Ramos (cell line): ENCODE data around the gene PDCD11.

Experiments
- in situ Hi-C: fragments of 300-500 bp; cut with MboI; formaldehyde crosslinking; loops from one replicate; pipeline ENCODE4 v1.14.3; 2022; ENCODE audit warnings: low sequenced_read_pairs; ENCODE audit not compliant: unreplicated experiment

PDCD11 gene

GRCh38 chr10:103469201-103469600 lies 72.8 kb downstream of the PDCD11 start:
- in situ Hi-C loops, result no loop called here

DNA sequence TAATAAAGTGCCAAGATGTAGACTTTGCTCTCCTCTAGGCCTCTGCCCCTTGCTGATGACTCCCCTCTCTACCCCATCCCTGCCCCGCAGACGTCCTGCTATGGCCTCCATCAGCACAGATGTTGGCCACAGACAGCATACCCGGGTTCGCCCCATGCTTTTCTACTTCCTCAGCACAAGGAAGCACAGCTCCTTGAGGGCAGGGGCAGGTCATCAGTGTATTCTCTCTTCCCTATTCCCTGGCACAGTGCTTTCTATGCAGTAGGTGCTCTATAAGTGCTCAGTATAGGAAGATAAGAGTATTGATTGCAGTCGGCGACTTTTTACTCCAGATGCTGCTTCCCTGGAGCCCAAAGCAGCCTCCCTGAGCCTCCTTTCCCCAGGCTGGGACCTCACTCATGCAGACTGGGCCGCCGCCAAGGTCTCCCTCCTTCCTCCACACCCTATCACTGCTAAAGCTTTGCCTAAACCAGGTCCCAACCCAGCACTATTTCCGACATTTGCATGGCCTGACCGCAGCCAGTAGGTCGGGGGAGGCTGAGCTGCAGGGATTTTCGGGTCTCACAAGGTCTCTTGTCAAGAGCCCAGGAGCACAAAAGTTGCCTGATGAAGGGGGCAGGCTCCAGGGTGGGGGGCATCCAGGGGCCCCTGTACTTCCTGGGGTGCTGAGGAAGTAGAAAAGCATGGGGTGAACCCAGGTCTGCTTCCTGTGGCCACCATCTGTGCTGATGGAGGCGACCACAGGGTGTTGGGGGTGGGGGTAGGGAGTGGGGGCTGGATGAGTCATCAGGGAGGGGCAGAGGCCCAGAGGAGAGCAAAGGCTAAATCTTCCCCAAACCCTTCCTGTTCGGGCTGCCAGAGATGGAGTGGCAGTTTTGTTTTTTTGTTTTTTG lies 74.6 kb downstream of the PDCD11 start:
- in situ Hi-C loops, result no loop called here

- in situ Hi-C loops, result no loop called here
Measured at GRCh38 chr10:103472005-103472404, 75.6 kb downstream of the PDCD11 start.

DNA sequence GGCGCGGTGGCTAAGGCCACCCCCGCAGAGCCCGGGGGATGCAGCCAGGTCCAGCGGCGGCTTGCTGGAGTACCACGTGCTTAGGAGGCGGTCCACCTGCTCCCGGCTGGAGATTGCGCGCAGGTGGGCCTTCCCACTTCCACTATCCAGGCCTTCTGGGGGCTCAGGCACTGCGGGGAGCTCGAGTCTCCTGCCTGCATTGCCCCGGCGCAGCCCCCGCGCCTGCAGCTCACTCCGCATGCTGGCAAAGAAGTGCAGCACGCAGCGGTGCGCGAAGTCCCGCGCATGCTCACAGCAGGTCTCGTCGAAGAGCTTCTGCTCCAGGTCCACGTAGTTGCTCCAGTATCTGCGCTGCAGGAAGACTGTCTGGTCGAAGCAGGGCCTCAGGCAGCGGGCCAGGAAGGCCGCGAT lies 76.8 kb downstream of the PDCD11 start:
- in situ Hi-C loops, result no loop called here

DNA sequence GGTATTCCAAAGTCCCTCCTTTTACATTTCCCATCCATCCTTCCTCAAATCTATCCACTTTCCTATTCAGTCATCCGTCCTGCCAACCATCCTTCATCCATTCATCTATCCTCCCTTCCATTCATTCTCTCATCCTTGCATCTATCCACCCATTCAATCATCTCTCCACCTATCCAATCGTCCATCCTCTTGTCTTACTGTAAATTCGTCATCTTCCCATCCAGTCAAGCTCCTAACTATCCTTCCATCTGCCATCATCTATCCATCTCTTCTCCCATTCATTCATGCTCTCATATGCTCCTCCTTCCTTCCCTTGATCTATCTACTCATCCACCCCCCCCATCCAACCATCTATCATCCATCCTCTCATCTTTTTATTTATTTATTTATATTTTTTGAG lies 77.7 kb downstream of the PDCD11 start:
- in situ Hi-C loops, result no loop called here

DNA sequence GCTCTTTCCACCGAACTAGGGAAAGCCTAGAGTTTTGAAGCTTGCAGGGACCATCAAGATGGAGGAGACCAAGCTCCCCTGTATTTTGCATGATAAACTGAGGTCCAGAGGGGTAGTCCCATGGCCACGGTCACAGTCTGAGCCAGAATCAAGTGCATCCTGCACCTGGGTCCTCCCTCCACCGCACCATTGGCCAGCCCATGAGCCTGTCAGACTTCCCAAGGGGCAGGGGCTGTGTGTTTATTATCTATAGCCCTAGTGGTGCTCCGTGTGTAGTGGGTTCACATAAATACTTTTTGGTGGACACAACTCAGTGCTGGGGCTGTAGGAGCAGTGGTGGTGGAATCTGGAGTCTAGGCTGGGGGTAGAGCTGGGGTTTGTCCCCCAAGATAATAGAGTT lies 79.0 kb downstream of the PDCD11 start:
- in situ Hi-C loops, result loop anchor here (5.0 to 25.0 kb wide), 2 partner anchors 58 to 563 kb away; partner anchors contain the start of gene CNNM2

DNA sequence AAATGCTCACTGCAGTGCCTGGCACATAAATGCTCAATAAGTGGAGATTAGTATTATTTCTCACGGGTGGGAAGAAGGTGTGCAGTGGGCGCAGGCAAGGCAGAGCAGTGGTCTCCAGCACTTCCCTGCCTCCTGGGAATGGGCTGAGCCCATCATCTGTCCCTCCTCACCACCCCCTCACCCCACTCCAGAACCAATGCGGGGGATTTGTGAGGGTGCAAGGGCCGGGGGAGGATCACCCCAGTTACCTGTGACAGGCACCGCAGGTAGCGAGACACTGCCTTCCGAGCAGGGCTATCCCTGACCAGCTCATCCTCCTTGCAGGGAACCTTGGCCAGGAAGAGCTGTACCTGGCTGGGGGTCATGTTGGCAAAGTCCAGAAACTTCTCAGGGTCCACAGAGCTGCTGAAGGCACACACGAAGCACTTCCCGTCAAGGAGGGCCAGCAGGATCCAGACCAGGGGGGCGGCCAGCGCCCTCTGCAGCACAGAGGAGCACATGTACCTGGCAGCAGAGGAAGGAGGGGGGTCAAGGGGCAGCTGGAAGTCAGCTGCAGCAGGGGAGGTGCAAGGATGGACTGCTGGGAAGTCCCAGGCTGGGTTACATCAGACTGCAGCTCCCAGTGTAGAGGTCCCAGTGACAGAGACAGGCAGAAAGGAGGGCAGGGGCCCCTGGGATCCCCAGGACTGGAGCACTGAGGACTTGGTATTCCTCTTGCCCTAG lies 79.8 kb downstream of the PDCD11 start:
- in situ Hi-C loops, result loop anchor here (5.0 to 25.0 kb wide), 2 partner anchors 59 to 564 kb away; partner anchors contain the start of gene CNNM2

DNA sequence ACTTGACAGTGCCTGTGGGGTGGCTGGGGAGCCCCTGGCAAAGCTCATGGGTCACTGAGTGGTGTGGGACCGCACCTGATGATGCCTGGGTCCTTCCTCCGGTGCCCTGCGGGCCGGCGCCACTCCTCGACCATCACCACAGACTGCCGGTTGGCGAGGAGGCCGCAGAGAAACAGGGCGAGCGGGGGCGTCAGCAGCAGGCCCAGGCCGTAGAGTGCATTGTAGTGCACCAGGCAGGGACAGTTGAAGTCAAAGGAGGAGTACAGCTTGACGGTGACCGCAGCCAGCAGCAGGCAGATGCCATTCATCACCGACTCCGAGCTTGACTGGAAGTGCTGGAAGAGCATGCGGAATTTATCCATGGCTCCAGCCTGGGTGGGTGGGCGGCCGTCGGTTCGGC lies 82.2 kb downstream of the PDCD11 start:
- in situ Hi-C loops, result loop anchor here (5.0 to 25.0 kb wide), 2 partner anchors 61 to 566 kb away; partner anchors contain the start of gene CNNM2

GRCh38 chr10:103479135-103479534 lies 82.7 kb downstream of the PDCD11 start, which contains the start of gene CALHM3:
TSS of gene CALHM3 (minus strand) at chr10:103479240. CDS start at chr10:103479032, 208 bp downstream.
- in situ Hi-C loops, result loop anchor here (5.0 to 25.0 kb wide), 2 partner anchors 62 to 567 kb away; partner anchors contain the start of gene CNNM2

DNA sequence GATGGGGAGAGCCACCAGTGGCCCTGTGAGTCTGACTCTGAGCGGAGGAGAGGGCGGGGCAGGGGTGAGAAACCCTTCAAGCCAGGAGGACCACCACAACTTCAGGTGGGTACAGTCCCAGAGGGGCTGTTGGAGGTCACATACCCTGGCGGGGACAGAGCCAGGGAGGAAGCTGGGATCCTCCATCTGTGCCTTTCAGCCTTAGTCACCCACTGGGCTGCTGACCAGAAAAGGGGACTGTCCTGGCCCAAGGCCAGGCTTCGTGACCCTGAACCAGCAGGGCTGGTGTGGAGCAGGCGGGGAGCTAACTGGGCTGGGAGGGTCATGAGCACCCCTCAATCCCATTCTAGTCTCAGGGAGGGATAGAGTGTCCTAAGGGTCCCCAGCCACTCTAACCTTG lies 84.1 kb downstream of the PDCD11 start:
- in situ Hi-C loops, result loop anchor here (25.0 kb wide), 1 partner anchor 568 kb away; the partner anchor contains the start of gene CNNM2

DNA sequence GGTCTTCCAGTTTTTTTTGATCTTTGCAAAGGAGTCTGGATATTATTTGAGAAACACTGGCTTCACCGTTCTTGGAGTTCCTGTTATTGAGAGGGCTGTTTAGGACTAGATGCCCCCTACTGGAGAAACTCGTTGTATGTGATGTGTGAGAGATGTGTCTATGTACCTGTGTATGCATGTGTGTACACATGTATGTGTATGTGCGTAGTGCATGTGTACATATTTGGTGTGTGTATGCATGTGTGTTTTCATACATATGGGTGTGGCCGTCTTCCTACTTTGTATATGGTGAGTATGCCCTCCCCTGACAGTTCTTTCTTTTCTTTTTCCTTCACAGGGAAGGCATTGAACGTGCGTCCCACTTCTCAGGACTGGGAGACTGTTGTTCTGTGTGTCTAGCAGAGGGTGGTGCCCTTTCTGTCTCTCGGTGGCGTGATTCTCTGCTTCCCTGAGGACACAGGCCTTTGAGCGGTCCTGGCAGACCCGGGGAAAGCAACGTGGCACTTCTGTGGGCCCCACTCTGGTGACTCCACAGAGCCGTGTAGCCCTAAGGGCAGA lies 85.6 kb downstream of the PDCD11 start:
- in situ Hi-C loops, result loop anchor here (25.0 kb wide), 1 partner anchor 570 kb away; the partner anchor contains the start of gene CNNM2

GRCh38 chr10:103486635-103487409 lies 90.4 kb downstream of the PDCD11 start:
- in situ Hi-C loops, result loop anchor here (25.0 kb wide), 1 partner anchor 575 kb away; the partner anchor contains the start of gene CNNM2

GRCh38 chr10:103487410-103487708 lies 90.9 kb downstream of the PDCD11 start:
- in situ Hi-C loops, result loop anchor here (25.0 kb wide), 1 partner anchor 575 kb away; the partner anchor contains the start of gene CNNM2

GRCh38 chr10:103490986-103491314 lies 94.5 kb downstream of the PDCD11 start:
- in situ Hi-C loops, result loop anchor here (25.0 kb wide), 1 partner anchor 579 kb away; the partner anchor contains the start of gene CNNM2

- in situ Hi-C loops, result loop anchor here (25.0 kb wide), 1 partner anchor 580 kb away; the partner anchor contains the start of gene CNNM2
Measured at GRCh38 chr10:103491729-103492364, 95.4 kb downstream of the PDCD11 start.

GRCh38 chr10:103492655-103493261 lies 96.3 kb downstream of the PDCD11 start:
- in situ Hi-C loops, result loop anchor here (25.0 kb wide), 1 partner anchor 580 kb away; the partner anchor contains the start of gene CNNM2

GRCh38 chr10:103493362-103493915 lies 97.0 kb downstream of the PDCD11 start, which contains the start of gene NEURL1:
TSS of gene NEURL1 (plus strand) at chr10:103493705. CDS start at chr10:103494388, 683 bp downstream.
- in situ Hi-C loops, result loop anchor here (25.0 kb wide), 1 partner anchor 581 kb away; the partner anchor contains the start of gene CNNM2
